ENCODE measurements around the gene SIAH1. TPM values are rescaled to one million over a fixed set of nuclear protein-coding genes. Genes with fewer than 3 reads are reported as not detected.
"Not testable (repeated sequence)": the region's sequence is repeated elsewhere in the genome, so short reads cannot be mapped to it uniquely, and the experiment has no call there.

The SIAH1 gene
- total RNA-seq, 4 donors from 2014 or later: 26.2 to 44.3 (median 31.6) TPM

DNA sequence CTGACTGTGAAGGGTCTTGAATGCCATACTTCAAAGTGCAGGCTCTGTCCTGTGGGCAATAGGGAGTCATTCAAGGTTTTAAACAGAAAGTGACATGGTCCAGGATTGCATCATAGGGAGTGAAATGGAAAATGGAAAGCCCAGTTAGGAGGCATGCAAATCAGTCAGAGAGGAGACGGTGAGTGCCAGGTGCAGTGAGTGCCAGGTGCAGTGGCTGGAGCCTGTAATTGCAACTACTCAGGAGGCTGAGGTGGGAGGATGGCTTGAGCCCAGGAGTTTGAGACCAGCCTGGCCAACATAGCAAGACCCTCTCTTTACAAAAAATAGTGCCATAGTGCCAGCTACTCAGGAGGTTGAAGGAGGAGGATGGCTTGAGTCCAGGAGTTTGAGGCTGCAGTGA is 35.2 kb upstream of the SIAH1 start:
- Histone ChIP-seq H3K27ac (no peak overlapping the region), H3K27me3 (no peaks in the 10 kb centered on the region), H3K4me1 (no peaks in the 10 kb centered on the region), H3K4me3 (no peak overlapping the region), H3K36me3 (no peaks in the 10 kb centered on the region), H3K9me3 (no peaks in the 10 kb centered on the region)
- DNase-seq (ENCODE audit: low spot score in 2 of 2): no peak
- 57% methylated on average over 1 of the region's 1 CpG for WGBS
- no peak for TF ChIP-seq POLR2A (IDR thresholded peaks at IDR 0.05)
- no peak for TF ChIP-seq EP300 (IDR thresholded peaks at IDR 0.05)
- no peak for TF ChIP-seq POLR2AphosphoS5 (IDR thresholded peaks at IDR 0.05)
- TF ChIP-seq, protein P1, sequence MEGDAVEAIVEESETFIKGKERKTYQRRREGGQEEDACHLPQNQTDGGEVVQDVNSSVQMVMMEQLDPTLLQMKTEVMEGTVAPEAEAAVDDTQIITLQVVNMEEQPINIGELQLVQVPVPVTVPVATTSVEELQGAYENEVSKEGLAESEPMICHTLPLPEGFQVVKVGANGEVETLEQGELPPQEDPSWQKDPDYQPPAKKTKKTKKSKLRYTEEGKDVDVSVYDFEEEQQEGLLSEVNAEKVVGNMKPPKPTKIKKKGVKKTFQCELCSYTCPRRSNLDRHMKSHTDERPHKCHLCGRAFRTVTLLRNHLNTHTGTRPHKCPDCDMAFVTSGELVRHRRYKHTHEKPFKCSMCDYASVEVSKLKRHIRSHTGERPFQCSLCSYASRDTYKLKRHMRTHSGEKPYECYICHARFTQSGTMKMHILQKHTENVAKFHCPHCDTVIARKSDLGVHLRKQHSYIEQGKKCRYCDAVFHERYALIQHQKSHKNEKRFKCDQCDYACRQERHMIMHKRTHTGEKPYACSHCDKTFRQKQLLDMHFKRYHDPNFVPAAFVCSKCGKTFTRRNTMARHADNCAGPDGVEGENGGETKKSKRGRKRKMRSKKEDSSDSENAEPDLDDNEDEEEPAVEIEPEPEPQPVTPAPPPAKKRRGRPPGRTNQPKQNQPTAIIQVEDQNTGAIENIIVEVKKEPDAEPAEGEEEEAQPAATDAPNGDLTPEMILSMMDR (IDR thresholded peaks at IDR 0.05): no peak

DNA sequence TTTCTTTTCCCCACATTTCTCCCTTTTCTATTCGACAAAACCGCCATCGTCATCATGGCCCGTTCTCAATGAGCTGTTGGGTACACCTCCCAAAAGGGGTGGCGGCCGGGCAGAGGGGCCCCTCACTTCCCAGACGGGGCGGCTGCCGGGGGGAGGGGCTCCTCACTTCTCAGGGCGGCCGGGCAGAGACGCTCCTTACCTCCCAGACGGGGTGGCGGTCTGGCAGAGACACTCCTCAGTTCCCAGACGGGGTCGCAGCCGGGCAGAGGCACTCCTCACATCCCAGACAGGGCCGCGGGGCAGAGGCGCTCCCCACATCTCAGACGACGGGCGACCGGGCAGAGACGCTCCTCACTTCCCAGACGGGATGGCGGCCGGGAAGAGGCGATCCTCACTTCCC is 31.4 kb upstream of the SIAH1 start:
- not testable (repeated sequence) for H3K9me3 ChIP-seq; H3K36me3 ChIP-seq; H3K4me3 ChIP-seq; H3K4me1 ChIP-seq; H3K27ac ChIP-seq; H3K27me3 ChIP-seq; DNase-seq (ENCODE audit: low spot score in 2 of 2)
- 95% methylated on average over 26 of the region's 29 CpGs for WGBS

DNA sequence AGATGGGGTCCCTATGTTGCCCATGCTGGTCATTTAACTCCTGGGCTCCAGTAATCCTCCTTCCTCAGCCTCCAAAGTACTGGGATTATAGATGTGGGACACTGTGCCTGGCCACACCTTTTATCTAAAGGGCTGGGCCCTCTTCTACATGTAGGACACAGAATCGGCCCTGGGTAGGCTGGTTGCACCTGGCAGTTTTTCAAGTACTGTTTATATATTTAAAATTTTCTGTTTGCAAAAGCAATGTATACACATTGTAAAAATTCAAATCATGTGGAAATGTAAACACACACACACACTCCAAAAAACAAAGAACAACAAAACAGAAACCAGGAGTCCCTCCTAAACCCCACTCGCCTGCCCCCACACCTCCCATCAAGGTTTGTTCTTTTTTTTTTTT is 28.1 kb upstream of the SIAH1 start:
- Histone ChIP-seq H3K4me3 (no peak overlapping the region), H3K4me1 (peaks cover 8% of the 10 kb centered on the region), H3K27ac (no peak overlapping the region), H3K9me3 (no peaks in the 10 kb centered on the region), H3K27me3 (no peaks in the 10 kb centered on the region), H3K36me3 (no peaks in the 10 kb centered on the region)
- TF ChIP-seq POLR2A (IDR thresholded peaks at IDR 0.05) (no peak), EP300 (IDR thresholded peaks at IDR 0.05) (no peak), POLR2AphosphoS5 (IDR thresholded peaks at IDR 0.05) (no peak)
- TF ChIP-seq, protein P1 (IDR thresholded peaks at IDR 0.05): no peak
- 81% methylated on average over 2 of the region's 2 CpGs for WGBS
- no peak for DNase-seq (ENCODE audit: low spot score in 2 of 2)

DNA sequence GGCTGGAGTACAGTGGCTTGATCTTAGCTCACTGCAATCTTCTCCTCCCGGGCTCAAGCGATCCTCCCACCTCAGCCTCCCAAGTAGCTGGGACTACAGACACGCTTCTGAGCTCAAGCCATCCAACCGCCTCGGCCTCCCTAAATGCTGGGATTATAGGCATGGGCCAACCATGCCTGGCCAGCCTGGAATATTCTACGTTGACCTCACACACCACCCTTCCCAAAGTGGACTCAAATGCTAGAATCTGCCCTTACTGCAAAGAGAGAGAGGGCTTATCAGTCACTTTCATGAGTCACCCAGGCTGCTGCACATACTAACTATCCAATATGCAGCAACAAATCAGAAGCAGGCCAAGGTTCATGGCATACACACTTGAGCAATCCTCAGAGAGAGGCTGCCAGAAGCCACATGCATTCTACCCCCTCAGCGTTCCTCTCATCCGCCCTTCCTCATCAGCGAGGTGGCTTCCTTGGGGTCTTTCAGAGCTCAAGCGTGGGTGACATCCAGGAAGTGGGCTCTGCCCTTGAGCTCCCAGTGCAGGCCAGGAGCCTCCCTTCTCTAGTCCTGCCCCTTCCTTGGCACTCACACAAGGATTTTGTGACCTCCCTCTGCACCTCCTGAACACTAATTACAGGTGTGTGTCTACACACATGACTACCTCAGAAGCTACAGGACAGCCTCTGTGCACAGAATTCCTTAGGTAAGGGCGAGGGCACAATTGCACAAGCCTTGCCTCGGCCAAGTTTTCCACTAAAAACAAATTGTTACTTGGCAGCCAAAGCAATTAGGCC is 24.8 kb upstream of the SIAH1 start:
- Histone ChIP-seq H3K27ac (peak overlapping the region; percentile 42), H3K4me3 (no peak overlapping the region), H3K27me3 (no peaks in the 10 kb centered on the region), H3K9me3 (no peaks in the 10 kb centered on the region), H3K36me3 (no peaks in the 10 kb centered on the region), H3K4me1 (peaks cover 8% of the 10 kb centered on the region)
- TF ChIP-seq POLR2A (IDR thresholded peaks at IDR 0.05): no peak
- TF ChIP-seq POLR2AphosphoS5 (IDR thresholded peaks at IDR 0.05): peak in 1 of 3 donors; percentile 13
- TF ChIP-seq, protein P1 (IDR thresholded peaks at IDR 0.05): no peak
- WGBS: 71% methylated on average over 12 of the region's 12 CpGs
- DNase-seq (ENCODE audit: low spot score in 2 of 2): no peak

DNA sequence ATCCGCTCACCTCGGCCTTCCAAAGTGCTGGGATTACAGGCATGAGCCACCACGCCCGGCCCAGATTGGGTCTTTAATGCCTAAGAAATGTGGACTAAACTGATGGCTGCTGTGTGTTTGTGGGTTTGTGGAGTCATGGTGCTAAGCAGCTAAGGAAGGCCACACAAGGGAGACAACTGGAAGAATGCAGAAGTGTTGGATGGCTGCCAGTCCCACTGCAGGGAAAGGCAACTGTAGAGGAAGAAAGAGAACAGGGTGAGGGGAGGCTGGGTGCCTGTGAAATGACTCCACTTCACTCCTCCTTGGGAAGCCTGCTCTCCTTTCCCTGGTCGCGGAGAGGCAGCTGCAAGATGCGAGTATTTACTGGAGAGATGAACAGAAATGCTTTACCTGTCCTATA is 23.5 kb upstream of the SIAH1 start:
- 96% methylated on average over 7 of the region's 7 CpGs for WGBS
- no peaks in the 10 kb centered on the region for H3K27me3 ChIP-seq
- no peaks in the 10 kb centered on the region for H3K9me3 ChIP-seq
- no peak overlapping the region for H3K4me3 ChIP-seq
- TF ChIP-seq EP300 (IDR thresholded peaks at IDR 0.05): no peak
- no peak for TF ChIP-seq POLR2AphosphoS5 (IDR thresholded peaks at IDR 0.05)
- no peak for TF ChIP-seq POLR2A (IDR thresholded peaks at IDR 0.05)
- TF ChIP-seq, protein P1 (IDR thresholded peaks at IDR 0.05): no peak
- peaks cover 8% of the 10 kb centered on the region for H3K4me1 ChIP-seq
- no peak for DNase-seq (ENCODE audit: low spot score in 2 of 2)
- H3K36me3 ChIP-seq: no peaks in the 10 kb centered on the region
- H3K27ac ChIP-seq: no peak overlapping the region

DNA sequence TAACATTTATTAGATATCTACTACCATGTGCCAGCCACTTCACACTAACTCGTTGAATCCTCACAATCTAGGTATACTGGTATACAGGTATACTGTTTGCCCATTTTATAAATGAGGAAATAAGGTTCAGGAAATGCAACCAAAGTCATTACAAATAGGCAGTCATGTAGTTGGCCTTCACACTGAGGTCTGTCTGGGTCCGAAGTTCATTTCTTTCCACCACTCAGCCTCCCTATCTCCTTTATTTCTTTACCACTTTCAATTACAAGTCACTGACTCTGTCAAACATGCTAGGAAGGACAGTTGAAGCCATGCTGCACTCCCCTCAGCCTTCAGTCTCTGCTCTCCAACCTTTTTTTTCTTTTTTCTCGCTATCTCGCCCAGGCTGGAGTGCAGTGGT is 20.7 kb upstream of the SIAH1 start:
- no peak for TF ChIP-seq EP300 (IDR thresholded peaks at IDR 0.05)
- TF ChIP-seq POLR2AphosphoS5 (IDR thresholded peaks at IDR 0.05): no peak
- TF ChIP-seq, protein P1 (IDR thresholded peaks at IDR 0.05): no peak
- 86% methylated on average over 4 of the region's 4 CpGs for WGBS
- Histone ChIP-seq H3K4me3 (no peak overlapping the region), H3K9me3 (no peaks in the 10 kb centered on the region), H3K4me1 (peaks cover 6% of the 10 kb centered on the region), H3K27ac (no peak overlapping the region), H3K27me3 (no peaks in the 10 kb centered on the region), H3K36me3 (no peaks in the 10 kb centered on the region)
- DNase-seq (ENCODE audit: low spot score in 2 of 2): no peak
